ENCODE data around the gene CNTNAP2.

CNTNAP2 gene

GRCh38 chr7:146449625-146450024 lies 333.0 kb downstream of the CNTNAP2 start:
- no peak for DNase-seq

GRCh38 chr7:146455091-146455655 lies 338.6 kb downstream of the CNTNAP2 start:
- no peak for DNase-seq

GRCh38 chr7:146479040-146479439 lies 362.4 kb downstream of the CNTNAP2 start:
- DNase-seq = no peak

- no peak for DNase-seq
These were observed 369.9 kb downstream of the CNTNAP2 start for GRCh38 chr7:146486519-146486918.

GRCh38 chr7:146492017-146492416 lies 375.4 kb downstream of the CNTNAP2 start:
- no peak for DNase-seq

- no peak for DNase-seq
These were observed 378.5 kb downstream of the CNTNAP2 start for GRCh38 chr7:146494952-146495596.

GRCh38 chr7:146496657-146497056 lies 380.1 kb downstream of the CNTNAP2 start:
- DNase-seq = no peak

- no peak for DNase-seq
These were observed 383.4 kb downstream of the CNTNAP2 start for GRCh38 chr7:146499970-146500369.

- DNase-seq = no peak
These were observed 387.2 kb downstream of the CNTNAP2 start for GRCh38 chr7:146503844-146504243.

- DNase-seq = peak in 1 of 2 experiments; percentile 3
These were observed 393.6 kb downstream of the CNTNAP2 start for GRCh38 chr7:146510088-146510680.

- DNase-seq = no peak
These were observed 397.7 kb downstream of the CNTNAP2 start for GRCh38 chr7:146514304-146514703.

GRCh38 chr7:146528581-146528980 lies 412.0 kb downstream of the CNTNAP2 start:
- DNase-seq = no peak

GRCh38 chr7:146539836-146540235 lies 423.2 kb downstream of the CNTNAP2 start:
- no peak for DNase-seq

- no peak for DNase-seq
These were observed 425.5 kb downstream of the CNTNAP2 start for GRCh38 chr7:146542101-146542500.

GRCh38 chr7:146544748-146545147 lies 428.1 kb downstream of the CNTNAP2 start:
- no peak for DNase-seq

- no peak for DNase-seq
These were observed 432.2 kb downstream of the CNTNAP2 start for GRCh38 chr7:146548816-146549215.

GRCh38 chr7:146554556-146554955 lies 438.0 kb downstream of the CNTNAP2 start:
- no peak for DNase-seq

- no peak for DNase-seq
These were observed 441.4 kb downstream of the CNTNAP2 start for GRCh38 chr7:146557971-146558469.

GRCh38 chr7:146565872-146566271 lies 449.3 kb downstream of the CNTNAP2 start:
- DNase-seq = no peak

- no peak for DNase-seq
These were observed 459.3 kb downstream of the CNTNAP2 start for GRCh38 chr7:146575903-146576302.

- DNase-seq = no peak
These were observed 475.4 kb downstream of the CNTNAP2 start for GRCh38 chr7:146591976-146592375.

GRCh38 chr7:146606628-146607027 lies 490.0 kb downstream of the CNTNAP2 start:
- DNase-seq = no peak

- no peak for DNase-seq
These were observed 503.0 kb downstream of the CNTNAP2 start for GRCh38 chr7:146619641-146620040.

GRCh38 chr7:146626912-146627311 lies 510.3 kb downstream of the CNTNAP2 start:
- no peak for DNase-seq
